Measurements from ENCODE around the gene CPOX. TPM values are rescaled to one million over a fixed set of nuclear protein-coding genes. Genes with fewer than 3 reads are reported as not detected.

The CPOX gene
- total and polyA plus RNA-seq, 10 of the 15 experiments (the other 5 are each of a cell fraction or from before 2014, with no cell fraction given): 40.7 to 72.6 (median 64.5) TPM

GRCh38 chr3:98563661-98564281 lies 29.6 kb downstream of the CPOX start (continued):
- TF ChIP-seq ATF2 (IDR thresholded peaks at IDR 0.05; ENCODE audit: low read length) (peak; percentile 95), POLR2AphosphoS2 (IDR thresholded peaks at IDR 0.05; ENCODE audit: low read depth, low read length) (0 out of 2 replicates have a peak, but pooled peaks have one; percentile 31), HDAC6 (IDR thresholded peaks at IDR 0.05; ENCODE audit: unreplicated experiment) (no peak), KLF5 (IDR thresholded peaks at IDR 0.05; ENCODE audit: partially characterized antibody) (peak; percentile 72), BCL11A (IDR thresholded peaks at IDR 0.05; ENCODE audit: low read depth, low read length) (peak; percentile 88; the same call in 1 of the 2 replicates), CBFB (IDR thresholded peaks at IDR 0.05; ENCODE audit: low read depth) (peak; percentile 94), TCF3 (IDR thresholded peaks at IDR 0.05; ENCODE audit: borderline replicate concordance, insufficient read depth, low read depth, low read length) (no peak), ZBED1 (IDR thresholded peaks at IDR 0.05; ENCODE audit: borderline replicate concordance) (peak; percentile 87), NFYB (IDR thresholded peaks at IDR 0.05; ENCODE audit: insufficient read depth, low read depth, low read length) (no peak), NFIC (IDR thresholded peaks at IDR 0.05; ENCODE audit: low read depth, low read length) (peak; percentile 98), NBN (IDR thresholded peaks at IDR 0.05) (peak; percentile 50; the same call in 1 of the 2 replicates), CHD2 (IDR thresholded peaks at IDR 0.05; ENCODE audit: borderline replicate concordance, low read depth, low read length) (peak; percentile 66), TCF12 (IDR thresholded peaks at IDR 0.05; ENCODE audit: low read depth, low read length) (0 out of 2 replicates have a peak, but pooled peaks have one; percentile 36), RBBP5 (conservative IDR thresholded peaks at IDR 0.05) (no peak), ZNF217 (IDR thresholded peaks at IDR 0.05) (peak; percentile 58; the same call in 1 of the 2 replicates), SMAD5 (IDR thresholded peaks at IDR 0.05; ENCODE audit: low read depth) (no peak), SP1 (IDR thresholded peaks at IDR 0.05; ENCODE audit: low read depth, low read length) (peak; percentile 17), JUND (IDR thresholded peaks at IDR 0.05; ENCODE audit: low read depth, low read length) (0 out of 2 replicates have a peak, but pooled peaks have one; percentile 60), ZNF384 (IDR thresholded peaks at IDR 0.05; ENCODE audit: borderline replicate concordance, low read depth, low read length) (peak; percentile 79; the same call in 1 of the 2 replicates), POU2F2 (IDR thresholded peaks at IDR 0.05; ENCODE audit: borderline replicate concordance, low read depth, low read length) (peak; percentile 67; the same call in 2 of the 3 replicates), TARDBP (IDR thresholded peaks at IDR 0.05; ENCODE audit: borderline replicate concordance) (0 out of 2 replicates have a peak, but pooled peaks have one; percentile 27), RELB (IDR thresholded peaks at IDR 0.05; ENCODE audit: low read depth) (peak; percentile 100), BHLHE40 (IDR thresholded peaks at IDR 0.05; ENCODE audit: borderline replicate concordance in 1 of 2, low read depth in 2 of 2, low read length in 1 of 2) (0 out of 4 replicates have a peak, but pooled peaks of 1 of the 2 experiments have one; percentile 11), TCF7 (IDR thresholded peaks at IDR 0.05; ENCODE audit: borderline replicate concordance) (no peak; the same call in 1 of the 2 replicates), FOS (IDR thresholded peaks at IDR 0.05; ENCODE audit: borderline replicate concordance, extremely low read depth, insufficient read length) (no peak), CREB1 (IDR thresholded peaks at IDR 0.05; ENCODE audit: low read depth) (no peak), TBL1XR1 (IDR thresholded peaks at IDR 0.05; ENCODE audit: low read depth, low read length) (peak; percentile 75; the same call in 1 of the 2 replicates), MEF2B (IDR thresholded peaks at IDR 0.05; ENCODE audit: partially characterized antibody, poor library complexity, severe bottlenecking) (peak; percentile 75), EP300 (IDR thresholded peaks at IDR 0.05; ENCODE audit: borderline replicate concordance in 1 of 2, control insufficient read depth in 1 of 2, low read depth in 2 of 2, low read length in 2 of 2) (peak; percentile 92 to 94), GABPA (IDR thresholded peaks at IDR 0.05; ENCODE audit: low read depth) (peak; percentile 76), MTA3 (IDR thresholded peaks at IDR 0.05; ENCODE audit: borderline replicate concordance, low read length) (peak; percentile 94)

All from GM12878 (cell line).